Right lobe of liver (tissue), 4 donors: ENCODE results near the gene DZIP1L.

ENCODE experiments used
- POLR2A ChIP-seq: fragments of 450-650 bp; IDR thresholded peaks from one replicate; pipeline ENCODE4 v1.6.1; 2017; ENCODE audit warnings: antibody characterized with exemption, mild to moderate bottlenecking
- TF ChIP-seq, protein P1 (sequence below), 4 donors: fragments of 200-600 bp in 3 of 4; fragments of 450-650 bp in 1 of 4; IDR thresholded peaks; one replicate each; pipeline versions ENCODE4 v1.5.1 to v1.8.0; 2016 to 2022; ENCODE audit warnings: antibody characterized with exemption in 4 of 4, mild to moderate bottlenecking in 2 of 4
- donor health status: DM: no; HTN: no; CAD: no.
- donor health status: DM: no; HTN: no; CAD: no.
- donor health status: DM: no; HTN: yes; CAD: no.

DNA sequence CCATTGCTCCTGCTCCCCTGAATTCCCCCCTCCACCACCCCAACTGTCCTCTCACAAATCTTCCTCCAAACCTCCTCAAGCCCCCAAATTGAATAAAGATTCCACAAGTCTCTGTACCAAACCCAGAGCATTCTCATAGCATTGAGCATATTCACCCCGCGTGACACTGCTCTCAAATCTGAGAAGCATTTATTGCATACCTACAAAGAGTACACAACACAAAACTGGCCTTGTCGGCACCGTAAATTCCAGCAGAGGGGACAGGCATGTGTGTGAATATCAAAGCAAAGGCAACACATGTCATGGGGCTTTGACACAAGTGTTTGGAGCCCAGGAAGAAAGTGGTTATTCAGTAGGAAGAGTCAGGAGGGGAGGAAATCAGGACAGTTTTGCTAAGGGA lies 102.9 kb downstream of the DZIP1L start:
- TF ChIP-seq, protein P1, sequence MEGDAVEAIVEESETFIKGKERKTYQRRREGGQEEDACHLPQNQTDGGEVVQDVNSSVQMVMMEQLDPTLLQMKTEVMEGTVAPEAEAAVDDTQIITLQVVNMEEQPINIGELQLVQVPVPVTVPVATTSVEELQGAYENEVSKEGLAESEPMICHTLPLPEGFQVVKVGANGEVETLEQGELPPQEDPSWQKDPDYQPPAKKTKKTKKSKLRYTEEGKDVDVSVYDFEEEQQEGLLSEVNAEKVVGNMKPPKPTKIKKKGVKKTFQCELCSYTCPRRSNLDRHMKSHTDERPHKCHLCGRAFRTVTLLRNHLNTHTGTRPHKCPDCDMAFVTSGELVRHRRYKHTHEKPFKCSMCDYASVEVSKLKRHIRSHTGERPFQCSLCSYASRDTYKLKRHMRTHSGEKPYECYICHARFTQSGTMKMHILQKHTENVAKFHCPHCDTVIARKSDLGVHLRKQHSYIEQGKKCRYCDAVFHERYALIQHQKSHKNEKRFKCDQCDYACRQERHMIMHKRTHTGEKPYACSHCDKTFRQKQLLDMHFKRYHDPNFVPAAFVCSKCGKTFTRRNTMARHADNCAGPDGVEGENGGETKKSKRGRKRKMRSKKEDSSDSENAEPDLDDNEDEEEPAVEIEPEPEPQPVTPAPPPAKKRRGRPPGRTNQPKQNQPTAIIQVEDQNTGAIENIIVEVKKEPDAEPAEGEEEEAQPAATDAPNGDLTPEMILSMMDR (IDR thresholded peaks at IDR 0.05), result no peak
- TF ChIP-seq POLR2A, result no peak
